Progenitor cell of endocrine pancreas (in vitro differentiated cells): ENCODE measurements around the gene PHLDA2. TPM values are rescaled to one million over a fixed set of nuclear protein-coding genes. Genes with fewer than 3 reads are reported as not detected.

Source experiments
- DNase-seq: peaks from one replicate; pipeline ENCODE4 v3.0.0; 2021; ENCODE audit warnings: low spot score; ENCODE audit not compliant: unreplicated experiment
- H3K27ac Mint-ChIP-seq: 2 replicates; pipeline ENCODE4 v1.8.0; 2021; ENCODE audit warnings: mild to moderate bottlenecking, moderate library complexity, mixed read lengths
- H3K27me3 Mint-ChIP-seq: 2 replicates; pipeline ENCODE4 v1.8.0; 2021; ENCODE audit warnings: mixed read lengths
- H3K36me3 Mint-ChIP-seq: 2 replicates; pipeline ENCODE4 v1.8.0; 2022; ENCODE audit warnings: mixed read lengths; ENCODE audit not compliant: insufficient read depth
- H3K4me1 Mint-ChIP-seq: 2 replicates; pipeline ENCODE4 v1.8.0; 2021; ENCODE audit warnings: low read depth, mixed read lengths
- H3K4me3 Mint-ChIP-seq: 2 replicates; pipeline ENCODE4 v1.8.0; 2021; ENCODE audit warnings: low read depth, mild to moderate bottlenecking, moderate library complexity, mixed read lengths
- H3K9me3 Mint-ChIP-seq: 2 replicates; pipeline ENCODE4 v1.8.0; 2021; ENCODE audit warnings: low read depth, mixed read lengths
- CTCF ChIP-seq: fragments of 200-600 bp; sonication (generic); IDR thresholded peaks from one replicate; pipeline ENCODE4 v1.5.0; 2021; ENCODE audit warnings: antibody characterized with exemption, mild to moderate bottlenecking; ENCODE audit not compliant: unreplicated experiment
- total RNA-seq: library from RNA; stranded (reverse); gene quantifications from 2 replicates; pipeline ENCODE4 v1.2.1, GENCODE V29; 2021

The PHLDA2 gene
- total RNA-seq, 1 donor from 2014 or later = 1.2 TPM

- Mint-ChIP-seq H3K27me3 (peaks cover 11% of the 10 kb centered on the region), H3K4me1 (no peaks in the 10 kb centered on the region), H3K36me3 (no peaks in the 10 kb centered on the region), H3K4me3 (no peak overlapping the region), H3K9me3 (no peaks in the 10 kb centered on the region), H3K27ac (no peak overlapping the region)
- DNase-seq = no peak
- TF ChIP-seq CTCF = no peak
Measured at GRCh38 chr11:2917842-2918490, 11.3 kb downstream of the PHLDA2 start.

- no peak for DNase-seq
- H3K27ac Mint-ChIP-seq = no peak overlapping the region
Measured at GRCh38 chr11:2916892-2917645, 12.2 kb downstream of the PHLDA2 start.

DNA sequence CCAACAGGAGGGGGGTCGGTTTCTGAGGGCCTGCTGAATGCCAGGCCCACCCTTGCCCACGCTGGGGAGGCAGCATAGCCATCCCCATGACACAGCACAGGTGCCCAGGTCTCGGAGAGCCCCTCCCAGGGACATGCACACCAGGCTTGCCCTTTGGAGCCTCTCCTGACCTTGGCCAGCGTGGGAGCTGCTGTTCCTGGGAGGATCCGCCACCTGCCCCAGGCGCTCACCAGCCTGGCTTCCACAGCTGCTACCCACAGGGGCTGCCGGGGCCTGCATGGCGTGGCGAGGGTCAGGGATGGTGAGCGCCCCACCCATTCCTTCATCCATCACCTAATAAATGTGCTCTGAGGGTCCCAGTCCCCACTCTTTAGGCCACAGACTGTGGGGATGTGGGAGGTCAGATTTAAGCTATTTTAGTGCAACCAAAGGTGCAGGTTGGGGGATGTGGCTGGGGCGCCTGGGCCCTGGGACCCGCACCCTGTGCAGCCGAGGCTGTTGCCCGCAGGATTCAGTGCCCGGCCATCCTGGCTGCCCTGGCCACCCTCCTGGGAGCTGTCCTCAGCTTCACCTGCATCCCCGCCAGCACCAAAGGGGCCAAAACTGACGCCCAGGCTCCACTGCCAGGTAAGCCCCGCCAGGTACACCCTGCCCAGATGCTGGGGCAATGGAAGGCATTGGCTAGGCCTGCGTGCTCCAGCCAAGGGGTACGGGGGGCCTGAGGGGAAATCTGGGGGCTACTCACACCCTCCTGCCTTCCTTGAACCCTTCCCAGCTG is 12.9 kb downstream of the PHLDA2 start:
- no peak overlapping the region for H3K27ac Mint-ChIP-seq
- H3K9me3 Mint-ChIP-seq = no peaks in the 10 kb centered on the region
- no peaks in the 10 kb centered on the region for H3K36me3 Mint-ChIP-seq

More at GRCh38 chr11:2916892-2917645, 12.2 kb downstream of the PHLDA2 start:
- H3K27me3 Mint-ChIP-seq = peaks cover 11% of the 10 kb centered on the region
- no peak for TF ChIP-seq CTCF
- H3K4me1 Mint-ChIP-seq = no peaks in the 10 kb centered on the region
- H3K9me3 Mint-ChIP-seq = no peaks in the 10 kb centered on the region
- H3K4me3 Mint-ChIP-seq = no peak overlapping the region
- no peaks in the 10 kb centered on the region for H3K36me3 Mint-ChIP-seq

GRCh38 chr11:2915473-2915872 is 13.7 kb downstream of the PHLDA2 start:
- TF ChIP-seq CTCF = no peak
- DNase-seq = no peak
- Mint-ChIP-seq H3K27ac (no peak overlapping the region), H3K36me3 (no peaks in the 10 kb centered on the region), H3K4me1 (no peaks in the 10 kb centered on the region), H3K4me3 (no peak overlapping the region), H3K27me3 (peaks cover 16% of the 10 kb centered on the region), H3K9me3 (no peaks in the 10 kb centered on the region)

More for the DNA sequence above, 12.9 kb downstream of the PHLDA2 start:
- no peaks in the 10 kb centered on the region for H3K4me1 Mint-ChIP-seq
- DNase-seq = no peak
- H3K27me3 Mint-ChIP-seq = peaks cover 16% of the 10 kb centered on the region
- TF ChIP-seq CTCF = no peak
- no peak overlapping the region for H3K4me3 Mint-ChIP-seq
